HepG2 (cell line): ENCODE measurements around the gene SRCIN1. TPM values are rescaled to one million over a fixed set of nuclear protein-coding genes. Genes with fewer than 3 reads are reported as not detected.

Experiments
- CEBPG ChIP-seq: IDR thresholded peaks from 2 replicates; pipeline ENCODE4 v1.6.1; 2016
- ERF ChIP-seq: IDR thresholded peaks from 2 replicates; pipeline ENCODE4 v1.6.1; 2018; ENCODE audit warnings: missing biosample characterization, missing genetic modification reagents
- FLYWCH1 ChIP-seq: sonication (generic); formaldehyde crosslinking; IDR thresholded peaks from 2 replicates; pipeline ENCODE4 v1.8.1; 2023; ENCODE audit warnings: mild to moderate bottlenecking, missing genetic modification reagents
- FOSL2 ChIP-seq: sonication (generic); formaldehyde crosslinking; IDR thresholded peaks from 2 replicates; pipeline ENCODE4 v1.4.0; 2020; ENCODE audit warnings: missing genetic modification reagents
- JARID2 ChIP-seq: sonication (generic); formaldehyde crosslinking; IDR thresholded peaks from 2 replicates; pipeline ENCODE4 v1.8.1; 2023; ENCODE audit warnings: missing genetic modification reagents, inconsistent platforms; ENCODE audit not compliant: insufficient replicate concordance
- KLF6 ChIP-seq: IDR thresholded peaks from 2 replicates; pipeline ENCODE4 v1.8.0; 2016; ENCODE audit warnings: missing biosample characterization, missing genetic modification reagents
- PHF20 ChIP-seq: sonication (generic); formaldehyde crosslinking; IDR thresholded peaks from 2 replicates; pipeline ENCODE4 v1.5.0; 2020; ENCODE audit warnings: mild to moderate bottlenecking, missing genetic modification reagents
- RARG ChIP-seq: sonication (generic); formaldehyde crosslinking; IDR thresholded peaks from 2 replicates; pipeline ENCODE4 v1.4.0; 2020; ENCODE audit warnings: low read depth, mild to moderate bottlenecking, missing genetic modification reagents
- SAFB2 ChIP-seq: sonication (generic); formaldehyde crosslinking; IDR thresholded peaks from 2 replicates; pipeline ENCODE4 v1.5.1; 2020; ENCODE audit warnings: missing genetic modification reagents, low read depth, mild to moderate bottlenecking, borderline replicate concordance
- SMC3 ChIP-seq: IDR thresholded peaks from 2 replicates; pipeline ENCODE4 v1.6.1; 2011; ENCODE audit warnings: low read length, improper control_type of control experiment
- SOX6 ChIP-seq, 2 experiments: fragments of 450-650 bp in 1 of 2; sonication (generic) in 1 of 2; formaldehyde crosslinking in 1 of 2; IDR thresholded peaks; 2 replicates each; pipeline versions ENCODE4 v1.4.0 to v1.6.1; 2017 to 2020; ENCODE audit warnings: antibody characterized with exemption in 1 of 2, mild to moderate bottlenecking in 1 of 2, missing genetic modification reagents in 1 of 2
- ZBTB3 ChIP-seq: sonication (generic); formaldehyde crosslinking; IDR thresholded peaks from 2 replicates; pipeline ENCODE4 v1.4.0; 2020; ENCODE audit warnings: low read depth, mild to moderate bottlenecking, moderate library complexity, missing genetic modification reagents, borderline replicate concordance
- ZFAT ChIP-seq: sonication (generic); formaldehyde crosslinking; conservative IDR thresholded peaks from 2 replicates; pipeline ENCODE4 v1.8.1; 2023; ENCODE audit warnings: missing genetic modification reagents, inconsistent platforms
- ZFP62 ChIP-seq: sonication (generic); formaldehyde crosslinking; IDR thresholded peaks from 2 replicates; pipeline ENCODE4 v1.4.0; 2020; ENCODE audit warnings: missing genetic modification reagents
- ZNF746 ChIP-seq: sonication (generic); formaldehyde crosslinking; IDR thresholded peaks from 2 replicates; pipeline ENCODE4 v1.8.0; 2022; ENCODE audit warnings: mild to moderate bottlenecking, missing genetic modification reagents
- ZNF782 ChIP-seq: sonication (generic); formaldehyde crosslinking; IDR thresholded peaks from 2 replicates; pipeline ENCODE4 v1.4.0; 2020; ENCODE audit warnings: missing genetic modification reagents, mild to moderate bottlenecking, borderline replicate concordance
- ZSCAN29 ChIP-seq: sonication (generic); formaldehyde crosslinking; conservative IDR thresholded peaks from 2 replicates; pipeline ENCODE4 v1.4.0; 2020; ENCODE audit warnings: mild to moderate bottlenecking, missing genetic modification reagents
- polyA plus RNA-seq, 8 experiments: library from polyadenylated mRNA; depleted of rRNA in 3 of 8; stranded (reverse) in 7 of 8; unstranded in 1 of 8; fragments of >200 nt; fragmentation: Illumina TruSeq in 4 of 8; extraction: Trizol in 4 of 8; gene quantifications; 2 replicates each; pipeline versions ENCODE4 v1.2.1 to v1.2.3, GENCODE V29; 2011 to 2016; ENCODE audit warnings: low read depth in 4 of 8, missing spikeins in 1 of 8, mixed read lengths in 1 of 8; ENCODE audit not compliant: insufficient read depth in 1 of 8
- total RNA-seq, 5 experiments: library from RNA; depleted of rRNA; stranded (reverse); fragments of >200 nt; fragmentation: Illumina TruSeq; extraction: Trizol; gene quantifications; 2 replicates each; pipeline ENCODE4 v1.2.3, GENCODE V29; 2016; ENCODE audit warnings: low read depth in 1 of 5
- TF ChIP-seq, protein P1 (sequence below): sonication (generic); formaldehyde crosslinking; IDR thresholded peaks from 2 replicates; pipeline ENCODE4 v1.4.0; 2020; ENCODE audit warnings: mild to moderate bottlenecking, missing genetic modification reagents
- TF ChIP-seq, protein P2 (sequence below): sonication (generic); formaldehyde crosslinking; IDR thresholded peaks from 2 replicates; pipeline ENCODE4 v1.4.0; 2020; ENCODE audit warnings: missing genetic modification reagents
- TF ChIP-seq, protein P3 (sequence below): IDR thresholded peaks from 2 replicates; pipeline ENCODE4 v1.6.1; 2016; ENCODE audit warnings: low read depth, borderline replicate concordance
- TF ChIP-seq, protein P4 (sequence below): IDR thresholded peaks from 2 replicates; pipeline ENCODE4 v1.6.1; 2016; ENCODE audit warnings: low read depth, missing genetic modification reagents, missing compliant biosample characterization

Gene SRCIN1
- total and polyA plus RNA-seq, 2 of the 13 experiments (the other 11 are each of a cell fraction or from before 2014, with no cell fraction given) = 1.2 to 9.6 TPM

DNA sequence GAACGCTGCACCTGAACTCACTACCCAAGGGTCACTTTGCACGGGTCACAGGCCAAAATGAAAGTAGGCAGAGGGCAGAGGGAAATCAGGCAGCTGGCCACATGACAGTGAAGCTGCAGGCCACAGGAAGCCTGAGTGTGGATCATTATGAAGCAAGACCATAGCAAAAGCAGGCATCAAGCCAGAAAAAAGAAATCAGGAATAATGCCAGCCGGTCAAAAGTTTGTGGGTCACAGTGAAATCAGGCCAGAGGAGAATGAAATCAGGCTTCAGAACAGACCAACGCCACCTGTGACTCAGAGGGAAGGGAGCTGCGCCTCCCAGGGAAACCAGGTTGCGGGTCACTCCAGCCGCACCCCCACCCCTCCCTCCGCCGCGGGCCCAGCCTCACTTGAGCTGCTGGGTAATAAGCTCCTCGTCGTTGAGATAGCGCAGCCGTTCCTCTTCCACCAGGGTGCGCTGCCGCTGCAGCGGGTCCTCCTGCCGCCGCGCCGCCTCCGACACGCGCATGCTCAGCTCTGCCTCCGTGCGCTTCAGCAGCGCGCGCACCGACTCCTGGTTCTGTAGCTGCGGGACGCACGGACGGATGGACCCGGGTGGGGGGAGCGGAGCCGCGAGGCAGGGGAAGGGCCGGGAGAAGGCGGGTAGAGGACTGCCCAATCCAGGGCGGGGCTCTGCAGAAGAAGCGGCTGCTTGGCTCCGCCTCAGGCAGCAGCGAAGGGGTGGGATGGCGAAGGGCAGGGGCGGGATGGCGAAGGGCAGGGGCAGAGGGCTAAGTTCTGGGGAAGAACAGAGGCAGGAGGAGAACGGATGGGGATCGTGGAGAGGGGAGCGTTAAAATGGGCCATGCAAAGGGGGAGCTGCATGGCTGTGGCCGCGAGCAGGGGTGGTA is 47.7 kb downstream of the SRCIN1 start (continued):
- TF ChIP-seq, protein P1, sequence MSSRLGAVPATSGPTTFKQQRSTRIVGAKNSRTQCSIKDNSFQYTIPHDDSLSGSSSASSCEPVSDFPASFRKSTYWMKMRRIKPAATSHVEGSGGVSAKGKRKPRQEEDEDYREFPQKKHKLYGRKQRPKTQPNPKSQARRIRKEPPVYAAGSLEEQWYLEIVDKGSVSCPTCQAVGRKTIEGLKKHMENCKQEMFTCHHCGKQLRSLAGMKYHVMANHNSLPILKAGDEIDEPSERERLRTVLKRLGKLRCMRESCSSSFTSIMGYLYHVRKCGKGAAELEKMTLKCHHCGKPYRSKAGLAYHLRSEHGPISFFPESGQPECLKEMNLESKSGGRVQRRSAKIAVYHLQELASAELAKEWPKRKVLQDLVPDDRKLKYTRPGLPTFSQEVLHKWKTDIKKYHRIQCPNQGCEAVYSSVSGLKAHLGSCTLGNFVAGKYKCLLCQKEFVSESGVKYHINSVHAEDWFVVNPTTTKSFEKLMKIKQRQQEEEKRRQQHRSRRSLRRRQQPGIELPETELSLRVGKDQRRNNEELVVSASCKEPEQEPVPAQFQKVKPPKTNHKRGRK (CRISPR knock-in tag) = no peak
- 0 out of 2 replicates have a peak, but pooled peaks have one; percentile 62 for TF ChIP-seq ZSCAN29
- peak; percentile 64; the same call in 1 of the 2 replicates for TF ChIP-seq SMC3
- TF ChIP-seq FLYWCH1 (CRISPR knock-in tag) = no peak
- TF ChIP-seq RARG (CRISPR knock-in tag) = no peak
- TF ChIP-seq, protein P2, sequence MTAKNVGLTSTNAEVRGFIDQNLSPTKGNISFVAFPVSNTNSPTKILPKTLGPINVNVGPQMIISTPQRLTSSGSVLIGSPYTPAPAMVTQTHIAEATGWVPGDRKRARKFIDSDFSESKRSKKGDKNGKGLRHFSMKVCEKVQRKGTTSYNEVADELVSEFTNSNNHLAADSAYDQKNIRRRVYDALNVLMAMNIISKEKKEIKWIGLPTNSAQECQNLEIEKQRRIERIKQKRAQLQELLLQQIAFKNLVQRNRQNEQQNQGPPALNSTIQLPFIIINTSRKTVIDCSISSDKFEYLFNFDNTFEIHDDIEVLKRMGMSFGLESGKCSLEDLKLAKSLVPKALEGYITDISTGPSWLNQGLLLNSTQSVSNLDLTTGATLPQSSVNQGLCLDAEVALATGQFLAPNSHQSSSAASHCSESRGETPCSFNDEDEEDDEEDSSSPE (CRISPR knock-in tag) = peak; percentile 79
- peak; percentile 80 for TF ChIP-seq JARID2
- 0 out of 2 replicates have a peak, but pooled peaks have one; percentile 66 for TF ChIP-seq KLF6
- TF ChIP-seq PHF20 = no peak
- TF ChIP-seq, protein P3, sequence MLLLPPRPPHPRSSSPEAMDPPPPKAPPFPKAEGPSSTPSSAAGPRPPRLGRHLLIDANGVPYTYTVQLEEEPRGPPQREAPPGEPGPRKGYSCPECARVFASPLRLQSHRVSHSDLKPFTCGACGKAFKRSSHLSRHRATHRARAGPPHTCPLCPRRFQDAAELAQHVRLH = no peak; the same call in 1 of the 2 replicates
- TF ChIP-seq SOX6 (IDR thresholded peaks at IDR 0.05) = no peak
- TF ChIP-seq SOX6 (CRISPR knock-in tag; IDR thresholded peaks at IDR 0.05) = peak; percentile 70; the same call in 1 of the 2 replicates
- no peak for TF ChIP-seq ZBTB3
- TF ChIP-seq CEBPG (CRISPR knock-in tag) = peak; percentile 8; the same call in 1 of the 2 replicates
- TF ChIP-seq FOSL2 (CRISPR knock-in tag) = peak; percentile 66
- TF ChIP-seq ZNF782 (CRISPR knock-in tag) = 0 out of 2 replicates have a peak, but pooled peaks have one; percentile 28
- TF ChIP-seq ERF (CRISPR knock-in tag) = peak; percentile 73
- no peak; the same call in 1 of the 2 replicates for TF ChIP-seq ZNF746 (CRISPR knock-in tag)
- TF ChIP-seq ZFP62 (CRISPR knock-in tag) = no peak
- TF ChIP-seq, protein P4, sequence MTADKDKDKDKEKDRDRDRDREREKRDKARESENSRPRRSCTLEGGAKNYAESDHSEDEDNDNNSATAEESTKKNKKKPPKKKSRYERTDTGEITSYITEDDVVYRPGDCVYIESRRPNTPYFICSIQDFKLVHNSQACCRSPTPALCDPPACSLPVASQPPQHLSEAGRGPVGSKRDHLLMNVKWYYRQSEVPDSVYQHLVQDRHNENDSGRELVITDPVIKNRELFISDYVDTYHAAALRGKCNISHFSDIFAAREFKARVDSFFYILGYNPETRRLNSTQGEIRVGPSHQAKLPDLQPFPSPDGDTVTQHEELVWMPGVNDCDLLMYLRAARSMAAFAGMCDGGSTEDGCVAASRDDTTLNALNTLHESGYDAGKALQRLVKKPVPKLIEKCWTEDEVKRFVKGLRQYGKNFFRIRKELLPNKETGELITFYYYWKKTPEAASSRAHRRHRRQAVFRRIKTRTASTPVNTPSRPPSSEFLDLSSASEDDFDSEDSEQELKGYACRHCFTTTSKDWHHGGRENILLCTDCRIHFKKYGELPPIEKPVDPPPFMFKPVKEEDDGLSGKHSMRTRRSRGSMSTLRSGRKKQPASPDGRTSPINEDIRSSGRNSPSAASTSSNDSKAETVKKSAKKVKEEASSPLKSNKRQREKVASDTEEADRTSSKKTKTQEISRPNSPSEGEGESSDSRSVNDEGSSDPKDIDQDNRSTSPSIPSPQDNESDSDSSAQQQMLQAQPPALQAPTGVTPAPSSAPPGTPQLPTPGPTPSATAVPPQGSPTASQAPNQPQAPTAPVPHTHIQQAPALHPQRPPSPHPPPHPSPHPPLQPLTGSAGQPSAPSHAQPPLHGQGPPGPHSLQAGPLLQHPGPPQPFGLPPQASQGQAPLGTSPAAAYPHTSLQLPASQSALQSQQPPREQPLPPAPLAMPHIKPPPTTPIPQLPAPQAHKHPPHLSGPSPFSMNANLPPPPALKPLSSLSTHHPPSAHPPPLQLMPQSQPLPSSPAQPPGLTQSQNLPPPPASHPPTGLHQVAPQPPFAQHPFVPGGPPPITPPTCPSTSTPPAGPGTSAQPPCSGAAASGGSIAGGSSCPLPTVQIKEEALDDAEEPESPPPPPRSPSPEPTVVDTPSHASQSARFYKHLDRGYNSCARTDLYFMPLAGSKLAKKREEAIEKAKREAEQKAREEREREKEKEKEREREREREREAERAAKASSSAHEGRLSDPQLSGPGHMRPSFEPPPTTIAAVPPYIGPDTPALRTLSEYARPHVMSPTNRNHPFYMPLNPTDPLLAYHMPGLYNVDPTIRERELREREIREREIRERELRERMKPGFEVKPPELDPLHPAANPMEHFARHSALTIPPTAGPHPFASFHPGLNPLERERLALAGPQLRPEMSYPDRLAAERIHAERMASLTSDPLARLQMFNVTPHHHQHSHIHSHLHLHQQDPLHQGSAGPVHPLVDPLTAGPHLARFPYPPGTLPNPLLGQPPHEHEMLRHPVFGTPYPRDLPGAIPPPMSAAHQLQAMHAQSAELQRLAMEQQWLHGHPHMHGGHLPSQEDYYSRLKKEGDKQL (CRISPR knock-in tag) = no peak
- TF ChIP-seq ZFAT = no peak
- TF ChIP-seq SAFB2 = no peak
